ES-I3 (cell line): ENCODE results near the gene ARHGAP11B.
"Not testable (repeated sequence)": the region's sequence is repeated elsewhere in the genome, so short reads cannot be mapped to it uniquely, and the experiment has no call there.

Experiments used
- H3K36me3 ChIP-seq: 2 replicates; pipeline ENCODE4 v1.6.1; 2013; ENCODE audit warnings: mild to moderate bottlenecking, low read length, control low read depth, moderate library complexity; ENCODE audit not compliant: insufficient read depth
- H3K4me1 ChIP-seq: 2 replicates; pipeline ENCODE4 v1.6.1; 2013; ENCODE audit warnings: mild to moderate bottlenecking, control low read depth, low read length; ENCODE audit not compliant: insufficient read depth
- H3K9ac ChIP-seq: 2 replicates; pipeline ENCODE4 v1.6.1; 2013; ENCODE audit warnings: low read depth, mild to moderate bottlenecking, low read length, moderate library complexity
- H3K9me3 ChIP-seq: 2 replicates; pipeline ENCODE4 v1.6.1; 2013; ENCODE audit warnings: mild to moderate bottlenecking, low read length, moderate library complexity; ENCODE audit not compliant: control insufficient read depth, insufficient read depth

ARHGAP11B gene

DNA sequence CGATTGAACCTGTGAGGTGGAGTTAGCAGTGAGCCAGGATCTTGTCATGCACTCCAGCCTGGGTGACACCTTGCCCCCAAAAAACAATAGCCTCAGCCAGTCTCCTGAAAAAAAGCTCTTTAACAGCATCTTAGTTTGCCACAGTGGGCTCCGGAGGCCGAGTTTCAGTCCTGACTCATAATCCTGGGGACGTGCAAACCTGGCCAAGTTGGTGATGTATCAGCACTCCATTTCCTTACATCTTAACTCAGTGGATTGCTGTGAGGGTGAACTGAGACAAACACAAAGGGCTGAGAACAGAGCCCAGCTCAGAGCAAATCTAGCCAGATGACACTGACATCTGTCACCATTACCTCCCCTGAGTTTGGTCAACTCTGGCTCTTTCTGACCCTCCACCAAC is 50.0 kb downstream of the ARHGAP11B start:
- not testable (repeated sequence) for H3K4me1 ChIP-seq, H3K36me3 ChIP-seq, H3K9me3 ChIP-seq, H3K9ac ChIP-seq

DNA sequence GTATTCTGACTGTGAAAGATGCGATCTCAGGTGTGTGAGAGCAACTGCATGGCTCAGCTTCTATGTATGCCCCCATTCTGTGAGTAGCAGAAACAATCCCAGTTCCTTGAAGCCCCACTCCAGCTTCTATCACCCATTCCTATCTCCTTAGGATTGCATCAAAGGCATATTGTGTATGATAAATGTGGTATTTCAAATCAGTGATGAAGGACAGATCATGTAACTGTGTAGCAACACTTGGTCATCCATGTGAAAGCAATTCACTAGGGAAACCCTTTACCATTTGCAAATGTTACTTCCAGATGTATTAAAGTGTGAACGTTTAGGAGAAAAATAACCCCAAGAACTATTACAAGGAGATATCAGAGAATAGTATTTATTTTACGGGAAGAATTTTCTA is 55.1 kb downstream of the ARHGAP11B start:
- H3K36me3 ChIP-seq, H3K9me3 ChIP-seq, H3K9ac ChIP-seq, H3K4me1 ChIP-seq: not testable (repeated sequence)

- H3K9ac ChIP-seq, H3K9me3 ChIP-seq, H3K4me1 ChIP-seq, H3K36me3 ChIP-seq: not testable (repeated sequence)
Measured at GRCh38 chr15:30685709-30686285, 59.9 kb downstream of the ARHGAP11B start.

- H3K9me3 ChIP-seq, H3K9ac ChIP-seq, H3K36me3 ChIP-seq, H3K4me1 ChIP-seq: not testable (repeated sequence)
Measured at GRCh38 chr15:30686651-30687050, 60.7 kb downstream of the ARHGAP11B start.
